Effector memory CD8-positive, alpha-beta T cell (primary cell): ENCODE data around the gene SNRNP48.

Experiments used
- ATAC-seq: fragments of 150-1000 bp; cut with Tn5 transposase; replicated peaks from 2 replicates; pipeline ENCODE4 v1.10.0; 2021; ENCODE audit warnings: mild to moderate bottlenecking, moderate library complexity
- DNase-seq, 3 experiments: peaks; one replicate each; pipeline ENCODE4 v3.0.0; 2021
- H3K27ac Mint-ChIP-seq, 2 donors: one replicate each; pipeline ENCODE4 v1.8.0; 2022; ENCODE audit warnings: mild to moderate bottlenecking in 2 of 2, mixed read lengths in 2 of 2, moderate library complexity in 2 of 2
- H3K27me3 Mint-ChIP-seq, 2 donors: one replicate each; pipeline ENCODE4 v1.8.0; 2022; ENCODE audit warnings: mixed read lengths in 2 of 2
- H3K36me3 Mint-ChIP-seq: one replicate; pipeline ENCODE4 v1.8.0; 2022; ENCODE audit warnings: mild to moderate bottlenecking, moderate library complexity, mixed read lengths; ENCODE audit not compliant: insufficient read depth
- H3K4me1 Mint-ChIP-seq, 2 donors: one replicate each; pipeline ENCODE4 v1.8.0; 2022; ENCODE audit warnings: low read depth in 2 of 2, mixed read lengths in 2 of 2
- H3K4me3 Mint-ChIP-seq, 2 donors: one replicate each; pipeline ENCODE4 v1.8.0; 2022; ENCODE audit warnings: mild to moderate bottlenecking in 2 of 2, mixed read lengths in 2 of 2, moderate library complexity in 2 of 2
- H3K9me3 Mint-ChIP-seq, 2 donors: one replicate each; pipeline ENCODE4 v1.8.0; 2022; ENCODE audit warnings: mixed read lengths in 2 of 2

The SNRNP48 gene

DNA sequence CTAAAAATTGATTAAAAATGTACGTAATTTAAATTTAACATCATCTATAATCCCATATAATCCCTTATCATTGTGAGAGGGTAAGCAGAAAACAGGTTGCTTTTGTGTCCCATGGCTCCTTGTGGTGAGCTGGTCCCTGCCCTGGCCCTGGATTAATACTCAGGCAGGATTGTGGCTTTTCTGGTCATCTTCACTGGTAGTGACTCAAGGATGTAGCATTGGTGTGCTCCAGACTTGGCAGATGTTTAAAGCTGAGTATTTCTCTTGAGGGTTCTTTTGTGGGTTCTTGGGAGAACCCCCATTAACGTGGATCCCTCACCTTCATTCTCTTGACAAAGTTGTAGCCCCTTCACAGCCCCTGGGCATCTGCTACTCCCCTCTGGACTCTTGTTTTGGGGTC, 39.3 kb downstream of the SNRNP48 start:
- no peaks in the 10 kb centered on the region for H3K9me3 Mint-ChIP-seq
- no peak overlapping the region for H3K4me3 Mint-ChIP-seq
- no peak for ATAC-seq
- peaks cover 8 to 36% of the 10 kb centered on the region in 2 donors for H3K27me3 Mint-ChIP-seq
- no peak for DNase-seq
- H3K27ac Mint-ChIP-seq = no peak overlapping the region
- no peaks in the 10 kb centered on the region for H3K36me3 Mint-ChIP-seq
- no peaks in the 10 kb centered on the region for H3K4me1 Mint-ChIP-seq

DNA sequence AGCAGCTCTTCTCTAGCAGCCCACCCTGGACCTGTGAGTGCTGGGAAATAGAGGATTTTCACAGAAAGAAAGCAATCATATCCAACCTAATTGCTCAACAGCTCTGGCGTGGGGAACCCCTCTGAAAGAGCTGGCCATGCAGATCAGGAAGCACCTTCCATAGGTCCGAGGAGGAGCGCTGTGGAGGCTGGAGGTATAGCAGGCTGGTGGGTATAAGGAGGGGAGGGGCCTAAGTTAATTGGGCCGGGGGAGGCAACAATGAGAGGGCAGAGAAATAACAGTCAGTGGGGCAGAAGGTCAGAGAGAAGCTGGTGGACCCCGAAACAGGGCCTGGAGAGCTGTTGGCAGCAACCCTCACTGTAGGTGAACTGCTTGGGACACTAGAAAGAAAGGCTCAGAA, 40.8 kb downstream of the SNRNP48 start:
- Mint-ChIP-seq H3K9me3 (no peaks in the 10 kb centered on the region), H3K36me3 (no peaks in the 10 kb centered on the region), H3K27me3 (peaks cover 12 to 44% of the 10 kb centered on the region in 2 donors), H3K27ac (no peak overlapping the region), H3K4me3 (no peak overlapping the region), H3K4me1 (no peaks in the 10 kb centered on the region)
- no peak for DNase-seq
- no peak for ATAC-seq

DNA sequence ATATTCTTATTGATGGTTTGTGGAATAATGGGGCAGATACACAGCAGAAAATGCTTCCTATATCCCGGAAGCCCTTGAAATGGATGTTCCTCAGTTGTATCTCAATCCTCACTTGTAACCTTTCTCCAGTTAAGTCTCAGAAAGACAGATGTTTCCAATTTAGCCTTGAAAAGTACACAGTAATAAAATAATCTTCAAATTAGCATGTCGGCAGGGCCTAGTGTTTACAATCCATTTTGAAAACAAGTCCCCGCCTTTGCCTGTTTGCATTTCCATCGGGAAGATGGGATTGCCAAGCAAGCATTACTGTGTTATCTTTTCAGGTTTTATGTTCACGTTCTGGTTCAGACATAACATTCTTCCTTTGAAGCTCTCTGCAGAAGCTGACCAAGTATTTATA, 41.5 kb downstream of the SNRNP48 start:
- H3K27me3 Mint-ChIP-seq = peaks cover 17 to 51% of the 10 kb centered on the region in 2 donors
- no peak for DNase-seq
- no peak for ATAC-seq
- H3K4me1 Mint-ChIP-seq = no peaks in the 10 kb centered on the region
- H3K27ac Mint-ChIP-seq = no peak overlapping the region
- no peak overlapping the region for H3K4me3 Mint-ChIP-seq
- H3K9me3 Mint-ChIP-seq = no peaks in the 10 kb centered on the region
- no peaks in the 10 kb centered on the region for H3K36me3 Mint-ChIP-seq

DNA sequence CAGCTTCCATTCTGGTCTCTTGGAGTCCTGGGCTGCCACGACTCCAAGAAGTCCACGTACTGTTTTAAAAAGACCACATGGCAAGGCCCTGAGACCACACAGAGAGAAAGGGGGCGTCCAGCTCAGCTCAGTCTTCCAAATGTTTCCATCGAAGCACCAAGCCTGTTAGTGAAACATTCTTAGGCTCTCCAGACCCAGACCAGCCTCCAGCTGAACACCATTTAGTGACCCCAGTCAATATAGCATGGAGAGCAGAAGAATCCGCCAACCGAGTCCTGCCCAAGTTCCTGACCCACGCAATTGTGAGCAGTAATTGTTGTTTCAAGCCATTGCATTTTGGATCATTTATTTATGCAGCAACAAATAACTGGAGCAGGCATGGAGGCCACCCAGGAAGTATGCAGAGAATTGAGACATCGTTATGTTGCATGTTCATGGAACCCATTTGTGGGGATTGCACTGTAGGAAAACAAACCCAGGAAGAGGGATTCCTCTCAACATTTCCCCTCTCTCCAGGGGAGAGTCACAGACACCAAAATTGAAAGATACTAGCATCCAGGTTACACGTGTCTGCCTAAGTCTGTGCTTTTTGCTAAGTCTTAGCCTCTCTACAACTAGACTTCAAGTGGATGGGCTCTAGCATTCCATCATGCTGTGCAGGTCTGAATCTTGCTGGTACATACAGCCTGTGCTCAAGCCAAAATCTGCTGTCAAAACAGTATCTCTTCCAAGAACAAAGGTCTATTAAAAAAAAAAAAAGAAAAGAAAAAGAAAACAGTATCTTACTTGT, 42.7 kb downstream of the SNRNP48 start:
- DNase-seq = no peak
- peaks cover 23 to 51% of the 10 kb centered on the region in 2 donors for H3K27me3 Mint-ChIP-seq
- H3K9me3 Mint-ChIP-seq = no peaks in the 10 kb centered on the region
- no peak overlapping the region for H3K4me3 Mint-ChIP-seq
- ATAC-seq = no peak
- H3K4me1 Mint-ChIP-seq = no peaks in the 10 kb centered on the region
- no peaks in the 10 kb centered on the region for H3K36me3 Mint-ChIP-seq
- H3K27ac Mint-ChIP-seq = no peak overlapping the region

DNA sequence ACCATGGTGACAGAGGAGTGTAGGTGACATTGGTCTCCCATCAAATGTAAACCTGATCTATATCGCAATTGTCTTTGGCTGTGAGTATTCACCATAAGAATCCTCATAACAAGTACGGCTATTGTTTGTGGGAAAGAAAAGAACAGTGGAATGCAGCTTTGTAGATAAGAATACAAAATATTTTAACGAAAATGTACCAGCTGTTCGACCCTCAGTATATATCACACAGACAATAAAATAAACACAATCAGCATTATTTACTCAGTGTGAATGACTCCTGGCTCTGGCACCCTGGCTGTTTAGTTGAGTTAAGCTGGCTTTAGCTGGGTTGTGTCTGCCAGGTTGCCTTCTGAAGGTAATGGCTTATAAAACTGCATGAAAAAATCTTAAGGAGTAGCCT, 43.4 kb downstream of the SNRNP48 start:
- Mint-ChIP-seq H3K9me3 (no peaks in the 10 kb centered on the region), H3K27ac (no peak overlapping the region), H3K36me3 (no peaks in the 10 kb centered on the region), H3K27me3 (peaks cover 21 to 49% of the 10 kb centered on the region in 2 donors), H3K4me1 (no peaks in the 10 kb centered on the region), H3K4me3 (no peak overlapping the region)
- ATAC-seq (no peak), DNase-seq (no peak)

DNA sequence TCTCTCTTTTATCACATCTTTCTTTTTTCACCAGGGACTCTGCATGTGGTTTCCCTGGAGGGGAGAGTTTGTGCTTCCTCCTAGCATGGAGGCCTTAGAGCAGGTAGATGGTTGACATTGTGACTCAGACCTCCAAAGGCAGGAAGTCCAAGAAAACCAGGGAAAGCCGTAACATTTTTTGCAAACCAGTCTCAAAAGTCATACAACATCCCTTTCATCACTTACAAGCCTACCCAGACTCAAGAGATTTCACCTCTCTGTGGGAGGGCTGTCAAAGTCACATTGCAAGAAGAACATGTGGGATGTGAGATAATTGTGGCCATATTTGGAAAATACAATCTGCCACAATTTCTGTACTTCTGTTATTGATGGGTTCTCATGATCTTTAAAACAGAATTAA, 46.2 kb downstream of the SNRNP48 start:
- no peaks in the 10 kb centered on the region for H3K4me1 Mint-ChIP-seq
- no peak overlapping the region for H3K4me3 Mint-ChIP-seq
- no peak overlapping the region for H3K27ac Mint-ChIP-seq
- DNase-seq (no peak), ATAC-seq (no peak)
- no peaks in the 10 kb centered on the region for H3K36me3 Mint-ChIP-seq
- H3K27me3 Mint-ChIP-seq = peaks cover 26 to 36% of the 10 kb centered on the region in 2 donors
- no peaks in the 10 kb centered on the region for H3K9me3 Mint-ChIP-seq

DNA sequence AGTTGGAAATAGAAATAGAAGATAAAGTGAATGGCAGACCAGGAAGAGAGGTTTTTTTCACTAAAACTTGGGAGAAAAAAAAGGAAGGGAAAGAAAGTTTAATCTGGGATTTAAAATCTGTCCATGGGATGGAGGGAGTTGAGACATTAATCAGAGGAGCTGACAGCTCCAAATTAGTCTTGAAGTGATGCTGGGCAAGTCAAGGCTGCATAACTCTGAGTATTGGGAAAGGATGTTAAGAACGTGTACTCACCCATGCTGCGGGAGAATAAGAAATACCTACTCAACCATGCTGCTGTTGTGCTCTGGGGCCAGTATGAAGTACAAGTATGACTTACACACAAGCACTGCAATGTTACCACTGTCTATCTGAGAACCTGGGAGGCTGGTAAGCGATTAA, 47.5 kb downstream of the SNRNP48 start:
- Mint-ChIP-seq H3K27me3 (peaks cover 26 to 32% of the 10 kb centered on the region in 2 donors), H3K4me3 (no peak overlapping the region), H3K27ac (no peak overlapping the region), H3K4me1 (no peaks in the 10 kb centered on the region), H3K36me3 (no peaks in the 10 kb centered on the region), H3K9me3 (no peaks in the 10 kb centered on the region)
- ATAC-seq (no peak), DNase-seq (no peak)

DNA sequence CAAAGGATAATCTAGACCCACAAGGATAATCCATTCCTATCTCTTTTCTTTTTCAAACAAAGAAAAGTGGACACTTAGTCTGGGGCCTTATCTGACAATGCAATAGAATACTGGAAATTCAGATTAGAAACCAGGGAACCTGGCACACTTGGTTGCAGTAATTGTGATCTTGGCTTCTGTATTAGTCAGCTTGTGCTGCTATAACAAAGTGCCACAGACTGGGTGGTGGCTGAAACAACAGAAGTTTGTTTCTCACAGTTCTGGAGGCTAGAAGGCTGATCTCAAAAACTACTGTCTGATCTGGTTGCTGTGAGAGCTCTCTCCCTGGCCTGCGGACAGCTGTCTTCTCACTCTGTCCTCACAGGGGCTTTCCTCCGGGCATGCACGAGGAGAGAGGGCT, 49.4 kb downstream of the SNRNP48 start:
- H3K27me3 Mint-ChIP-seq = peaks cover 27 to 38% of the 10 kb centered on the region in 2 donors
- H3K4me1 Mint-ChIP-seq = no peaks in the 10 kb centered on the region
- no peak overlapping the region for H3K4me3 Mint-ChIP-seq
- ATAC-seq = no peak
- DNase-seq = no peak
- no peak overlapping the region for H3K27ac Mint-ChIP-seq
- H3K9me3 Mint-ChIP-seq = no peaks in the 10 kb centered on the region
- H3K36me3 Mint-ChIP-seq = no peaks in the 10 kb centered on the region

DNA sequence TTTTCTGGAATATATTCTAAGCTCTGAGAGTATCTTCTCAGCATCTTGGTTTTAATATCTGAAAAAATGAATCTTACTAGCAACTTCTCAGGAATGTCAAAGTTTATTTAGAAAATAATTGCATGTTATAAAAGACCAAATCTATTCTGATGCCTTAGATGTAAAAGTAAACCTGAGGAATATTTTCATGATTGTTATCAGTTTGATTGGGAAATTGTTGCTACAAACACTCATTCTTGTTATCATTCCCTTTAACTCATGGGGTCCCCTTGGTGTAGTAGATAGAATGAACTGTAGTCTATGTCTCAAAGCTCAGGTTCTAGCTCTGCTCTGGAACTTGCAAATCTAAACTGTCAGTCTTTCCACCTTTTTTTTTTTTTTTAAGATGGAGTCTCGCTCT, 50.0 kb downstream of the SNRNP48 start:
- Mint-ChIP-seq H3K27me3 (peaks cover 32 to 43% of the 10 kb centered on the region in 2 donors), H3K4me1 (no peaks in the 10 kb centered on the region), H3K4me3 (no peak overlapping the region), H3K27ac (no peak overlapping the region), H3K9me3 (no peaks in the 10 kb centered on the region), H3K36me3 (no peaks in the 10 kb centered on the region)
- ATAC-seq (no peak), DNase-seq (no peak)

DNA sequence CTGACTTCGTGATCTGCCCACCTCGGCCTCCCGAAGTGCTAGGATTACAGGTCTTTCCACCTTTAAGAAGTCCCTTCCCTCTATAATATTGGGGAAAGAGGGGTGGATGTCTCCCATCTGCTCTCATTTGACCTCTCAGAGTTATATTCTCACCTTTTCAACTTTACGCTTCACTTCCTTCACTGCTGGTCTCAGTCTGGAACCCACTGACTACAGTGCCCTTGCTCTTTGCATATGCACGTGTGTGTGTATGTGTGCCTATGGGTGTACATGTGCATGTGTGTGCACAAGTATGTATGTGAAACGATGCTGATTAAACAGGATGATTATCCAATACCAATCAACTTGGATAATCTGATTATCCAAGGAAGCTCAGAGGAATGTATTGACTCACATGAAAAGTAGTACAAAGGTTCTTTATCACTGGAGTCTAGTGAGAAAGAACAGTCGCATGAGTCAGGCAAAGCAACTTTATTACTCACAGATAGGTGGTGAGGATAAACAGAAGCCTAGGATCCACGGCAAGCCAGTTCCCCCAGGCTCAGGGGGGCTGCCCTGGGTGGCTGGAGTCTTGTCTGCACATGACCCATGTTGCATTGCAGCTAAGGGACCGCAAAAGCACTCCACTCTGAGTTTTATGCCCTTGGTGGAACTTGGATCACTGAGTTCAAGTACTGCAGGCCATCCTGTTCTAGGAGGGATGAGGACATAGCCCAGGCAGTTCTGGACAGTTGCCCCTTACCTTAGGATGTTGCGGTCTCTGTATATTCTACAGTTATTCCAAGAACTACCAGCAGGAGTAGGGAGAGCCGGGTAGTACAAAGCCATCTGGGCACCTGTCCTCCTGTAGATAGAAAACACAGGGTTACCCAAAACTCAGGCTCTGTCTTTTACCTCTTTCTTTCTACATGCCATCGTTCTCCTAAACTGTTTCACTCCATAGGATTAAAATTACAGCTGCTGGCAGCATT, 50.9 kb downstream of the SNRNP48 start:
- ATAC-seq (no peak), DNase-seq (no peak)
- Mint-ChIP-seq H3K4me1 (no peaks in the 10 kb centered on the region), H3K27me3 (peaks cover 27 to 35% of the 10 kb centered on the region in 2 donors), H3K4me3 (no peak overlapping the region), H3K36me3 (no peaks in the 10 kb centered on the region), H3K27ac (no peak overlapping the region), H3K9me3 (no peaks in the 10 kb centered on the region)

DNA sequence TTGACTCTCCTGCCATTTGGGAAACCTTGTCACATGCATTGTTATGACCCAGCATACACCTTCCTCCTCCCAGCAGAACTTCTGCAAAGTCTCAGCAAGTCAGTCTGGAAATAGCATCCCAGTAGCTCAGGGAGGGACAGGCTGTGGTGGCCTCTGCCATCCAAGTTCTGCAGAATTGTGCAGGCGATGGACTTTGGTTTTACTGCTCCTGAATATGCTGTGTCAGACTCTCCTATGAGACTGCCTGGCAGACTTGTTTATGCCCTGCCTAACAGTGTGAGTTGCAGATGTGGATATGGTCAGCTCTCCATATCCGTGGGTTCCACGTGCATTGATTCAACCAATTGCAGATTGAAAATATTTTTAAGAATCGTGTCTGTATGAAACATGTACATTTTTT, 52.8 kb downstream of the SNRNP48 start:
- no peak for ATAC-seq
- Mint-ChIP-seq H3K9me3 (no peaks in the 10 kb centered on the region), H3K4me1 (no peaks in the 10 kb centered on the region), H3K4me3 (no peak overlapping the region), H3K27ac (no peak overlapping the region), H3K36me3 (no peaks in the 10 kb centered on the region), H3K27me3 (peaks cover 12 to 18% of the 10 kb centered on the region in 2 donors)
- DNase-seq = no peak

DNA sequence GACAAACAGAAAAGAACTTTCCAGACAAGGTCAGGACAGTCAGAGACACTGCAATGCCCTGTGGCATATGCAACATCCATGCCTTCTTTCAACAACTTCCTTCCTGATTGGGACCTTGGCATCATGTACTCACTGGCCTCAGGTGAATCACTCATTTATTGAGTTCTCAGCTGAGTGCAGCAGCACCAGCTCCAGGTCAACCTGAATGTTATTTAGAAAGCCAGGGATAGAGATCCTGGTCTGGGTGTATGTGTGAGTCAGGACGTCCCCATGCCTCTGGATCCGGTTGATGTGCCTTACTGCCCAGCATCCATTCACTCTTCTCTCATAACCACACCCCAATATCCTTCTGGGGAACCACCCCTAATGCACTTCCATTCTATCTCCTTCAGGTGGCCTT, 54.4 kb downstream of the SNRNP48 start:
- ATAC-seq = no peak
- no peaks in the 10 kb centered on the region for H3K4me1 Mint-ChIP-seq
- DNase-seq = no peak
- no peaks in the 10 kb centered on the region for H3K36me3 Mint-ChIP-seq
- H3K9me3 Mint-ChIP-seq = no peaks in the 10 kb centered on the region
- no peak overlapping the region for H3K27ac Mint-ChIP-seq
- H3K4me3 Mint-ChIP-seq = no peak overlapping the region
- peaks cover 12 to 18% of the 10 kb centered on the region in 2 donors for H3K27me3 Mint-ChIP-seq

DNA sequence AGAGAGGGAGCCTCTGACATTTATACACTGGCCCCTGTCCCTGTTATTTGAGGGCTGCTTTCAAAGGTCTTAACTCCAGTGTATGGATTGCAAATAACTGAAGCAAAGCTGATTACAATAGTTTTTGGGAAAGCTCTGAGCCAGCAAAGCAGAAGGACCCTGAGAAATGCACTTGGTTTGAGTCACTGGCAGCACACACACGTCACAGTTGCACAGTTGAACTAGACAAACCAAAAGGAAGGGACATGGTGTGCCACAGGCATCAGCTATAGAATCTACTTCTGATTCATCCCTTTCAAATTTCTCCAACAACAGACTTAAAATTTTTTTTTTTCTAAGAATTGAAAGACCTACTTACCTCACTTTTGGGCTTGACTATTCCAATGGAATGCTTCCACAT, 56.4 kb downstream of the SNRNP48 start:
- Mint-ChIP-seq H3K4me3 (no peak overlapping the region), H3K9me3 (no peaks in the 10 kb centered on the region), H3K4me1 (no peaks in the 10 kb centered on the region), H3K36me3 (no peaks in the 10 kb centered on the region), H3K27me3 (peaks cover 6 to 24% of the 10 kb centered on the region in 2 donors), H3K27ac (no peak overlapping the region)
- DNase-seq = no peak
- no peak for ATAC-seq

DNA sequence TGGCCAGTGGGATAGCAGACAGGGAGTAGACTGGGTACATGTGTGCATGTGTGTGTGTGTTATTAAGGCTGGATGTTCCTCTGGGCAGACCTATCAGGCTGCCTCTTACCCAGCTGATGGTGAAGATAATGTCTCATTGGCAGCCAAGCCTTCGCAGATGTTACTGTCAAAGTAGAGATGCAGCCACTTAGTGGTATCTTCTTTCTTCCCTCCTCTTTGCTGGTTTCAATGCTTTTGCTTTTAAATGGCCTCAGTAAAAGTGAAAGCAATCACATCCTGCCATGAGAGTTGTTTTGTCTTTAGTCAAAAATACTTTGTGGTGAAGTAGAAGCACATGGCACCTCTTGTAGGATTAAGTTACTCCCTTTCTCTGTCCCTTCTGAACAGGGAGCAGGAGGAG, 57.5 kb downstream of the SNRNP48 start:
- ATAC-seq (no peak), DNase-seq (no peak)
- no peaks in the 10 kb centered on the region for H3K4me1 Mint-ChIP-seq
- no peaks in the 10 kb centered on the region for H3K36me3 Mint-ChIP-seq
- no peak overlapping the region for H3K4me3 Mint-ChIP-seq
- H3K27me3 Mint-ChIP-seq = peaks cover 6 to 21% of the 10 kb centered on the region in 2 donors
- no peak overlapping the region for H3K27ac Mint-ChIP-seq
- H3K9me3 Mint-ChIP-seq = no peaks in the 10 kb centered on the region
